GM08714 (cell line): ENCODE data around the gene SEMA3B.
A peak's percentile ranks its signal among the peaks of the same experiment; 100 is the strongest.
"Not testable (repeated sequence)": the region's sequence is repeated elsewhere in the genome, so short reads cannot be mapped to it uniquely, and the experiment has no call there.

ENCODE experiments used
- H3K4me3 ChIP-seq: fragments of 200-500 bp; sonication (Bioruptor generic); 2 replicates; pipeline ENCODE4 v1.5.1; 2014; ENCODE audit warnings: mild to moderate bottlenecking, low read length, inconsistent platforms
- ZNF274 ChIP-seq: IDR thresholded peaks from 2 replicates; pipeline ENCODE4 v1.6.1; 2012; ENCODE audit warnings: mild to moderate bottlenecking, low read depth, low read length

SEMA3B gene

GRCh38 chr3:50260027-50260941, 8.7 kb upstream of the SEMA3B start:
- peak overlapping the region; percentile 32; the same call in 1 of the 2 replicates for H3K4me3 ChIP-seq
- no peak for TF ChIP-seq ZNF274

- TF ChIP-seq ZNF274: no peak
- no peak overlapping the region for H3K4me3 ChIP-seq
These were observed 8.0 kb upstream of the SEMA3B start for GRCh38 chr3:50260942-50261441.

DNA sequence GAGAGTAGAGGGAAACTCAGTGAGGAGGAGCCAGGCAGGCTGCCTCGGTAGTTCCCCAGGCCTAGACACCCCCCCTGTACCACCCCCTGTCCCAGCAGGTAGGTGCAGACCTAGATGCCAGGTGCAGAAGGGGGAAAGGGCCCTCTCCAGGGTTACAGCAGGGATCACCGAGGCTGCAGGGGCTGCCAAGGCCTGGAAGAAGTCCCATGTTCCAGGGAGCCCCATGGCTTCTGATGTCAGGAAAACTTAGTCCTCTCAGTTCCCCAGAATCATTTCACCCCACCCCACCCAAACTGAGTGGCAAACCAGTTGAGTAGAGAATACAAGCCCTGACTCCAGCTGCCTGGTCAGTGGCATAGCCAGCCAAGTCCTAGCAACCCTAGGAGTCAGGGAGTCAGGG, 7.4 kb upstream of the SEMA3B start:
- H3K4me3 ChIP-seq: no peak overlapping the region
- TF ChIP-seq ZNF274: no peak

GRCh38 chr3:50262200-50262599, 6.7 kb upstream of the SEMA3B start:
- not testable (repeated sequence) for H3K4me3 ChIP-seq

DNA sequence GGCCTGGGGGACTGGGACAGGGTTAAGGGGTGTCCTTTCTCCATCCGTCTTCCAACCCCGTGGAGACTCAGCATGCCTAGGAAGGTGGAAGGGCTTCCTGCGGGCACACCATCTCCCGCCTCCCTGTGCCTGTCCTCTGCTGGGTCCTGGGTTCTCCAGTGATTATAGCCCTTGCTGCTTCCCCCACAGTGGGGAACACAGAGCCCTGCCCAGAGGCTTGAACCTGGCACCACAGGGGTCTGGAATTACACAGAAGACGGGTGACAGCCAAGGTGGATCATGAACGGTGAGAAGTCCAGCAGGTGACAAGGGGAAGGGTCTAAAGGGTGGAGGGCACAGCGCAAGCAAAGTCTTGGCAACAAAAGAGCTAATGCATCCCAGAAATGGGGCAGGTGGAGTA, 6.2 kb upstream of the SEMA3B start:
- TF ChIP-seq ZNF274: no peak
- no peak overlapping the region for H3K4me3 ChIP-seq

- H3K4me3 ChIP-seq: no peak overlapping the region
- TF ChIP-seq ZNF274: no peak
These were observed 5.2 kb upstream of the SEMA3B start for GRCh38 chr3:50263478-50264382.

DNA sequence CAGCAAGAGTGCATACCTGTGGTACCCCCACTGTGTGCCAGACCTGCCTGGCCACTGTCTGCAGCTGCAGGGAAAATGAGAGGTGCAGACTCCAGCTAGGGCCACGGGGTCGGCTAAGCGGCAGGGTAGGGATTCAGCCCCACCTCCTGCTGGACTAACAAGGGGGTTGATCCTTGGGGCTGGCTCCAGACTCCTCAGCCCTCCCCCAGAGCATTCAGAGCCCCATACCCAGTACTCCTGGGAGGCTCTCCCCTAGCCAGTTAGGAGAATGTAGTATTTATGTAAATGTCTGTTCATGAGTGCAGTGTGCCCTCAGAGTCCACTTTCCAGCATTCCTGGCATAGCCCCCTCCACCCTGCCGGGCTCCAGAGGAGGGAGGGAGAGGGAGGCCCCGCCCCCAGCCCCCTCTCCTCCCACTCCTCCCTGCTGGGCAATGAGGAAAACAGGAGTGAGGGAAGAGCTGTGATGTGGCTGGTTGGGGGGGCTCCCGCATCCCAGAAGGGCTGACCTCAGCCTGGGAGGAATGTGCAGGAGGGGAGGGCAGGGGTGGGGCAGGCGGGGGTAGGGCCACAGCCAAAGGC, 4.5 kb upstream of the SEMA3B start:
- TF ChIP-seq ZNF274: no peak
- no peak overlapping the region for H3K4me3 ChIP-seq

DNA sequence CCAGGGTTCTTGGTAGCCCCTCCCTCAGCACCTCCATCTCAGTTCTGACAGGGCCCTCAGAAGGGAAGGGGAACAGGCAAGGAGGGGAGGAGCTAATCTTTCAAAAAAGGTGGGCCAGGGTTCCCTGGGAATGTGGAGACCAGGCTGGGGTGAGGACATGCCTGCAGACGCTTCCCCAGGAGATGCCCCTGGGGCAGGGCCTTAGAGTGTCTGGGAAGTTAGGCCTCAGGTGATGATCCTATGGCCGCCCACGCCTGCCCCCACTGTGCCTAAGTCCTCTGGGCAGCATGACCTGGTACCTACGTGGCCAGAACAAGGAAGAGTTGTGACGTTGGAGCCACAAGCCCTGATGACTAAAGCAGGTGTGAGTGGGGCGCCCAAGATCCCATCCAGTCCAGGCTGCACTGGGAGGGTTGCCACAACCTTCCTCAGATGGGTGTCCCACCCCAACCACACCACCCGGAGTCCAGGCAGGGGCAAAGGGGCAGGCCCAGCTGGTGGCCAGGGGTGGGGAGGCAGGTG, 3.9 kb upstream of the SEMA3B start:
- H3K4me3 ChIP-seq: no peak overlapping the region
- no peak for TF ChIP-seq ZNF274

GRCh38 chr3:50265571-50265970, 3.4 kb upstream of the SEMA3B start:
- H3K4me3 ChIP-seq: no peak overlapping the region
- TF ChIP-seq ZNF274: no peak

- H3K4me3 ChIP-seq: no peak overlapping the region
- no peak for TF ChIP-seq ZNF274
These were observed 2.9 kb upstream of the SEMA3B start for GRCh38 chr3:50266017-50266416.

DNA sequence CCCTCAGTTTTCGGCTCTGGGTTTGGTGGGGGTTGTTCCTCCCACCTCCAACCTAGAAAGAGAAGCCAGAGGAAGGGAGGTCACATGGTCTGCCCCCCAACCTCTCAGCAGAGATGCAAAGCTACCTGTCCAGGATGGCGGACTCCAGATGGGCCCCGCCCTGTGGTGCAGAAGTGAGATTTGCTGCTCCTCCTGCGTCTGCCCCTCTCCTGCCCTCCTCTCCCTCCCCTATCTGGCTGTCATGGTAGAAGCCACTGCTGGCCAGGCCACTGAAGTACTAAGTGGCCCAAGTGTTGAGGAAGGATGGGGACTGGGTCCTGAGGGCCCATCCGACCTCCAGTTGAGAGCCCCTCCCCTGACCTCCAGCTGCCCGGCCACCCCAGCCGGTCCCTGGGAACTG, 2.1 kb upstream of the SEMA3B start:
- TF ChIP-seq ZNF274: no peak
- no peak overlapping the region for H3K4me3 ChIP-seq

- no peak for TF ChIP-seq ZNF274
- H3K4me3 ChIP-seq: no peak overlapping the region
These were observed 1.6 kb upstream of the SEMA3B start for GRCh38 chr3:50267280-50267913.

DNA sequence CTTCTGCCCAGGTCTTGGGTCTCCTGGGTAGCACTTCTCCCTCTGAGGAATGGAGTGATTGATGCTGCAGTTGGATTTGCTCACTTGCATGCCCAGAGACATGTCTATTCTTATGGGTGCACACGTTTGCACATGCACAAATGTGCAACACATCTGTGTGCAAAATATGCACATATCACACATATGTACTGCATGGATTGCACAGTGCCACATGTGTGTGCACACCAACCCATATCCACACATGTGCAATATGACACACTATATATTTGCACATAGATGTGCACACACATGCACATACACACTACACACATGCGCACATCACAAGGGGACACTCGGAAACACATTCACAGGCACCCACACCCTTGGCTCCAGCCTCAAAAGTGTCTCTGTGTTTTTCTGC, 671 bp upstream of the SEMA3B start:
- no peak overlapping the region for H3K4me3 ChIP-seq
- TF ChIP-seq ZNF274: no peak

DNA sequence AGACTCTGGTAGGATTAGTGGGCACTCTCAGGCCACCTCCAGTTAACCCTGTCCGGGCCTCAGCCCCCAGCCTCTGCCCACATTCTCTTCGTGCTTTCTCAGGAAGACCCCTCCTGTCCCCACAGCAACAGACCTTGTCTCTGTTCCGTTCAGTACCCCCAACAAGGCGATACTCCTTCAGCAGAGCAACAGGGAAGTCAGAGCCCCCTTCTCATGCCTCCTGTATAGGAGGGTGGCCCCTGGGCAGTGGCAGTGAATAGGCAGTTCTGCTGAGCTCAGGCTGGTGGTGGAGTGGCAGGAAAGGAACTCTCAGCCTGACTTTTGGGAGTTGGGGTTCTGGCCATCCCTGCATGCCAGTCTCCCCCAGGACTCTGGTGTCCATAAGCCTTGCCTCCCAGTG, 513 bp downstream of the SEMA3B start:
- TF ChIP-seq ZNF274: no peak
- no peak overlapping the region for H3K4me3 ChIP-seq

GRCh38 chr3:50269977-50270413, 1.0 kb downstream of the SEMA3B start:
- TF ChIP-seq ZNF274: no peak
- H3K4me3 ChIP-seq: no peak overlapping the region
